Effector memory CD4-positive, alpha-beta T cell (primary cell): ENCODE results near the gene URI1.

Source experiments
- DNase-seq, 3 donors: peaks; one replicate each; pipeline ENCODE4 v3.0.0-alpha.2; 2020
- H3K27ac ChIP-seq: 2 replicates; pipeline ENCODE4 v1.7.0; 2013; ENCODE audit warnings: mild to moderate bottlenecking, low read length, moderate library complexity; ENCODE audit not compliant: insufficient read depth, poor library complexity, severe bottlenecking
- H3K27me3 ChIP-seq: replicated peaks from 2 replicates; pipeline ENCODE4 v1.7.0; 2013; ENCODE audit warnings: mild to moderate bottlenecking, low read length; ENCODE audit not compliant: insufficient read depth, control insufficient read depth, poor library complexity, severe bottlenecking
- H3K36me3 ChIP-seq: 2 replicates; pipeline ENCODE4 v1.7.0; 2013; ENCODE audit warnings: mild to moderate bottlenecking, low read length, moderate library complexity; ENCODE audit not compliant: control insufficient read depth, insufficient read depth
- H3K4me1 ChIP-seq: 2 replicates; pipeline ENCODE4 v1.7.0; 2013; ENCODE audit warnings: low read length, mild to moderate bottlenecking; ENCODE audit not compliant: control insufficient read depth, insufficient read depth, poor library complexity, severe bottlenecking
- H3K4me3 ChIP-seq: 2 replicates; pipeline ENCODE4 v1.7.0; 2013; ENCODE audit warnings: low read length, low read depth, mild to moderate bottlenecking; ENCODE audit not compliant: insufficient read depth, poor library complexity, severe bottlenecking
- H3K9me3 ChIP-seq: 2 replicates; pipeline ENCODE4 v1.7.0; 2013; ENCODE audit warnings: mild to moderate bottlenecking, low read length, moderate library complexity; ENCODE audit not compliant: control insufficient read depth

URI1 gene

DNA sequence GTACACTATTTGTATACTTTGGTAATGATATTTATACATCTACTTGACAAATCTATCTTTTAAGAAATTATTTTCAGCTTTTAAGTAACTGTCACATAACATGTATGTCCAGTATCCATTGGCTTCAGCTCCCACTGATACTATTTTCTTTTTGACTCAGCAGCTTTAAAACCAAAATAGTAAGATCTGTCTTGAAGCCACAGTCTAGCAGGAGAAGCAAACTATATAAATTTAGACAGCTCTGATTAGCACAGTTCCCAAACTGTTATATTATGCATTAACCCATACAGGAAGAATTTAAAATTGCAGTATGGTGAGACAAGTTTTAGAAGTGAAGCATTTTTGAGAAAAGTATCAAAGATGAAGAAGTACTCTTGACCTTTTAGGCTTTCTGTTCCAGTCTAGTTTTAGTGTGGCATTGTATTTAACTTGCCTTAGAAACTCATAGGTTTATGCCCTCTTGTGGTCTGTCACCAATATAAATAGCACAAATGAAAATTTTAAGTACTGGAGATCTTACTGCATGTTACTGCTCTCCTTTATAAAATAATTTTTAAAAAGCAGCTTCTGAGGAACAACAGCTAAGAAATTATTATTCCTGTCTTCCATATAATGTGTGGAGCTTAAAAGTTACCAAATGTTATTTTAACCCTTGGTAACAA lies 24.7 kb downstream of the URI1 start:
- Histone ChIP-seq H3K36me3 (no peaks in the 10 kb centered on the region), H3K27me3 (no peaks in the 10 kb centered on the region), H3K27ac (no peak overlapping the region), H3K4me1 (peaks cover 31% of the 10 kb centered on the region), H3K4me3 (no peak overlapping the region), H3K9me3 (no peaks in the 10 kb centered on the region)
- no peak for DNase-seq

DNA sequence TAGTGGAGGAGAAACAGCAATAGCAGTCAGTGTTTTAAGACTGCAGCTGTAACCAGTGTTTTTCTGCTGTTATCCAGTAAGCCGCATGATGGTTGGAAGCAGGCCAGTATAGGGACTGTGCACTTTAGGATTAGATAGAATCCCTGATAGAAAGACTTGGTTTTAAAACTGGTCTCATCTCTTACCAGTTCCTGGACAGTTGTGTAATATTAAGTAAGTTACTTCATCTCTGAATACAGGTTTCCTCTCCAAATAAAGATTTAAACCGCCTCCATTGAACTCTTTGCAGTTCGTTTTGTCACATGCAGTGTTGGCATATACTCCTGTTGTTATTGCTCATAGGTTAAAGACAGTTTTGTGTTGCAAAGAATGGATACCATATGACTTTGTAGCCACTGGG lies 25.6 kb downstream of the URI1 start:
- H3K36me3 ChIP-seq, result no peaks in the 10 kb centered on the region
- peaks cover 33% of the 10 kb centered on the region for H3K4me1 ChIP-seq
- DNase-seq, result no peak
- no peaks in the 10 kb centered on the region for H3K27me3 ChIP-seq
- H3K27ac ChIP-seq, result no peak overlapping the region
- no peaks in the 10 kb centered on the region for H3K9me3 ChIP-seq
- H3K4me3 ChIP-seq, result no peak overlapping the region

DNA sequence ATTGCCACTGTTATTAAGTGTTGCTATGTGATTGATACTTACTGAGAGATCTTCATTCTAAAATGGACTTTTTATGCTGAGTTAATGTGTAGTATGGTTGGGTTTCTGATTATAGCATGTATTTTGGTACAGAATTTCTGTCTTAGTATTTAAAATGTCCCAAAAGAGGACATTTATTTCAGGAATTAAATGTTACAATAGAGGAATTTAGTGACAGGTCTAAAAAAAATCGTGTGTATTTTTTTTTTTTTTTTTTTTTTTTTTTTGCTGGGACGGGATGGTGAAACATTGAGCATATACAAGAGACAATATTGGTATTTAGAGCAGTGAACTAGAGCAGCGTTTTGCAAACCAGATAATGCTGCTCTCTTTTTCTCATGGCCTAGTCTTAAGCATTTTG lies 27.9 kb downstream of the URI1 start:
- DNase-seq, result no peak
- H3K4me3 ChIP-seq, result no peak overlapping the region
- no peaks in the 10 kb centered on the region for H3K9me3 ChIP-seq
- no peaks in the 10 kb centered on the region for H3K27me3 ChIP-seq
- H3K4me1 ChIP-seq, result peaks cover 24% of the 10 kb centered on the region
- H3K36me3 ChIP-seq, result no peaks in the 10 kb centered on the region
- H3K27ac ChIP-seq, result no peak overlapping the region

DNA sequence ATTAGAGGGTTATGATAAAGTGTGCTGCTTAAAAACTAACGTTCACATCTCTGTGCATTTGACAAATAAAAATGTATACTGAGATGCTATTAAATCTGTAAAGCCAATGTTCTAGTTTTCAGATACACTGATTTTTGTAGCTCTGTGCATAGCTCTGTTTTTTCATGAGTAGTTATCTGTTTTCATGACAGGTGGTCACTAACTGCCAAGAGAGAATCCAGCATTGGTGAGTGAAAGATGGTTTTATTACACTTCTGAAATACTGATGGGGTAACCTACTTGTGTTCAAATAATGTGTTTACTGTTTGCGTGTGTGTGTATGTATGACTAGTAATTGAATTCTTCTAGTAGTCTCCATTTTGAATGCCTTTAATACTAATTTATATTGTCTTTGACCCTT lies 29.0 kb downstream of the URI1 start:
- Histone ChIP-seq H3K4me1 (peaks cover 15% of the 10 kb centered on the region), H3K9me3 (no peaks in the 10 kb centered on the region)
- DNase-seq, result no peak

DNA sequence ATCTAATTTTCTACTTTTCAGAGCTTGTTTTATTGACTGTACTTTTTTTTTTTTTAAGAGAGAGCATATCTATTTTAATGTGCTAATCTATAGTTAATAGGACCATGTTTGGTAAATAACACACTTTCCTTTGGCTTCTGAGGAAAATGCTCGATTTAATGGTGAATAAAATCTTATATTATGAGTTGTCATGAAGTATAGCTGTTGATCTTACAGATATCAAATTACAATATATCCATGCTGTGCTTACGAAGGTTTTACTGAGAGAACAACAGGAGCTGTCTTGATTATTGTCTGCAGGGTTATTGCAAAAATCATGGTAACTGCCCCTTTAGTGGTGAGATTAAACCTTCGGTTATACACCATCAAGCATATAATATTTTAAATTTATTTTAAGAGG lies 29.6 kb downstream of the URI1 start:
- Histone ChIP-seq H3K27ac (no peak overlapping the region), H3K27me3 (no peaks in the 10 kb centered on the region), H3K36me3 (no peaks in the 10 kb centered on the region), H3K4me3 (no peak overlapping the region), H3K4me1 (peaks cover 8% of the 10 kb centered on the region), H3K9me3 (no peaks in the 10 kb centered on the region)
- DNase-seq, result no peak

More for the DNA sequence above, 29.0 kb downstream of the URI1 start:
- H3K36me3 ChIP-seq, result no peaks in the 10 kb centered on the region
- H3K4me3 ChIP-seq, result no peak overlapping the region
- no peaks in the 10 kb centered on the region for H3K27me3 ChIP-seq
- no peak overlapping the region for H3K27ac ChIP-seq

DNA sequence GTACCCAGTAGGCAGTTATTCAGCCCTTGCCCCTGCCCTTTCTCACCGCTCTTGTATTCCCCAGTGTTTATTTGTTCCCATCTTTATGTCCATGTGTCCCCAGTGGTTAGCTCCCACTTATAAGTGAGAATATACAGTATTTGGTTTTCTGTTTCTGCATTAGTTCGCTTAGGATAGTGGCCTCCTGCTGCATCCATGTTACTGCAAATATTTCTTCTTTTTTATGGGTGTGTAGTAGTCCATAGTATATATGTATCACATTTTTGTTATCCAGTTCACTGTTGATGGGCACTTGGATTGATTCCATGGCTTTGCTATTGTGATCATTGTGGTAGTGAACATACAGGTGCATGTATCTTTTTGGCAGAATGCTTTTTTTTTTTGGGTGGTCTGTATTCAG lies 32.7 kb downstream of the URI1 start:
- H3K27ac ChIP-seq, result no peak overlapping the region
- H3K27me3 ChIP-seq, result no peaks in the 10 kb centered on the region
- no peak for DNase-seq
- H3K4me1 ChIP-seq, result peaks cover 4% of the 10 kb centered on the region
- no peaks in the 10 kb centered on the region for H3K9me3 ChIP-seq
- no peak overlapping the region for H3K4me3 ChIP-seq
- no peaks in the 10 kb centered on the region for H3K36me3 ChIP-seq

DNA sequence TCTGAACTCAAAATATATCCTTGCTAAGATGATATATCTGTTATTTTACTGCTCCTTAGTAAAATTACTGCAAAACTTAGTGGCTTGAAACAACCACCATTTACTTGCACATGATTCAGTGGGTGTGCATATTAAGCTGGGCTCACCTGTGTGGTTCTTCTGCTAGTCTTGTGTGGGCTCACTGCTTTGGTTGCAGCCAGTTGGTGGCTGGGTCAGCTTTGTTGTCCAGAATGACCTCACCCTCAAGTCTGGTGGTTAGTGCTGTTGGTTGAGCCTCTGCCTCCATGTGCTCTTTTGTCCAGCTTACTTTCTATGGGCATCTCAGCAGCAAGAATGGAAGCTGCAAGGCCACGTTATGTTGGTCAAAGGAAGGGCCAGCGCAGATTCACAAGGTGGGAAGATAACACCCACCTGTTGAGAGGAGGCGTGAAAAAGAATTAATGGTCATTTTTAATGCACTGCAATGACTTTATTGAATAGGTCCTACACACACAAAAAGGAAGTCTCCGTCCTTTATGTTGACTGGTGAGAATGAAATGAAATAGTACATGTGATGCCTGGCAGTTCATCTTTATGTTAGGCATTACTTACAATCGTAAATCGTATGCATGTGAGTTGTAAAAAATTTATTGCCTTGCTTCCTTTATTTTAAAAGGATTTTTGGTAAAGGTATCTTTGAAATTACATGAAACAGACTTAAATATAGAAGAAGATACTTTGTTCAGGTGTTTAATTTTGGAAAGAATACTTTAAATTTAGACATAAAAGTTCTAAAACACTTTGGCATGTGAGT lies 34.3 kb downstream of the URI1 start:
- H3K36me3 ChIP-seq, result no peaks in the 10 kb centered on the region
- H3K4me3 ChIP-seq, result no peak overlapping the region
- H3K9me3 ChIP-seq, result no peaks in the 10 kb centered on the region
- no peak overlapping the region for H3K27ac ChIP-seq
- peaks cover 8% of the 10 kb centered on the region for H3K4me1 ChIP-seq
- H3K27me3 ChIP-seq, result no peaks in the 10 kb centered on the region
- no peak for DNase-seq

DNA sequence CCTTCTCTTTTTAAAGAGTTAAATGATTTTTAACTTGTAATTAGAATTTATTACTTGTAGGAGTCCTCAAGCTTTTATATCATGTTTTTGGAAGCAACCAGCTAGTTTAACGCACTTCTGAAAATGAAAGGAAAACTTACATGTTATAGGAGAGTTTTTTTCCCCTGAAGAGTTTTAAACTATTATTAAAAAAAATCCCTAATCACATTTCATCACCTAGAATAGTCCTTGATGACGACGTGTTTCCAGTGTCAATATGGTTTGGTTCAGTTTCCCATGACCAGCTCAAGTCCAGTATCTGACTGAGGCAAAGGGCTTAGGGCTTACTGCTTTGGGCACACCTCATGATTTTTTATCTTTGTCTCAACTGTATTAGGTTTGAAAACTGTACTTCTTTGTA lies 36.0 kb downstream of the URI1 start:
- no peak overlapping the region for H3K4me3 ChIP-seq
- H3K27me3 ChIP-seq, result no peaks in the 10 kb centered on the region
- H3K36me3 ChIP-seq, result no peaks in the 10 kb centered on the region
- H3K27ac ChIP-seq, result no peak overlapping the region
- H3K9me3 ChIP-seq, result no peaks in the 10 kb centered on the region
- peaks cover 3% of the 10 kb centered on the region for H3K4me1 ChIP-seq
- no peak for DNase-seq

DNA sequence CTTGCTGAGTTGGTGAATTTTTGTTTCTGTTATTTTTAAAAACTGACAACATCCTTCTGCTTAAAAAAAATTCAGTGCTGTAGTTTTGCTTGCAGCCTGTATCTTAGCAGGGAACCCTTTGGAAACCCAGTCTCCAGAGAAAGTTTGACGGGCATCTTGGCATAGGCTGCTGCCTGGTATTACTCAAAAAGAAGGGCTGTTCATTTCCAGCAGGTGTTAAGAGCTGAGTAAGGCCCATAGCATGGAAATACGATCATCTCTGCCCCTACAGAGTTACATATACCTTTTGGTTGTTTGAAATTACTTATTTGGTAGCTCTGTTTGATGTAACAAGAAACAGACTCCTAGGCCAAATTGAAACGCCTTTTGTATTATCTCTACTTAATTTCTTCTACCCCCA lies 41.5 kb downstream of the URI1 start:
- peaks cover 9% of the 10 kb centered on the region for H3K36me3 ChIP-seq
- no peaks in the 10 kb centered on the region for H3K9me3 ChIP-seq
- H3K27ac ChIP-seq, result no peak overlapping the region
- peaks cover 3% of the 10 kb centered on the region for H3K4me1 ChIP-seq
- no peaks in the 10 kb centered on the region for H3K27me3 ChIP-seq
- no peak overlapping the region for H3K4me3 ChIP-seq
- DNase-seq, result no peak

DNA sequence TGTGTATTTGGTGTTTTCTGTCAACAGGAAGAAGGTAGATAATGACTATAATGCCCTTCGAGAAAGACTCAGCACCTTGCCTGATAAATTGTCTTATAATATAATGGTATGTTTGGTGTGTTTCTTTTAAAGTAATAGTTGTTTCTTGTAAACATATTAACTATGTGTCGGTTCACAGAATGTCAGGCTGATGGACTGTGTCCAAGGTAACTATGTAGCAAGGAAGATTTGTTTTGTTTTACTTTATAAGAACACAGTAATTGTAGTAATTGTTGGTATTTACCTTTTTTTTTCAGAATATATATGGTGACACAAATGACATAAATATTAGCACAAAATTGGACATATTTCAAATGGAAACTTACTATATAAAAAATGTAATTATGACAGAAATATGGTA lies 43.2 kb downstream of the URI1 start:
- Histone ChIP-seq H3K36me3 (peaks cover 15% of the 10 kb centered on the region), H3K4me1 (no peaks in the 10 kb centered on the region), H3K27ac (no peak overlapping the region), H3K9me3 (no peaks in the 10 kb centered on the region), H3K4me3 (no peak overlapping the region), H3K27me3 (no peaks in the 10 kb centered on the region)
- no peak for DNase-seq
